Measurements from ENCODE around the gene AGXT2.

DNA sequence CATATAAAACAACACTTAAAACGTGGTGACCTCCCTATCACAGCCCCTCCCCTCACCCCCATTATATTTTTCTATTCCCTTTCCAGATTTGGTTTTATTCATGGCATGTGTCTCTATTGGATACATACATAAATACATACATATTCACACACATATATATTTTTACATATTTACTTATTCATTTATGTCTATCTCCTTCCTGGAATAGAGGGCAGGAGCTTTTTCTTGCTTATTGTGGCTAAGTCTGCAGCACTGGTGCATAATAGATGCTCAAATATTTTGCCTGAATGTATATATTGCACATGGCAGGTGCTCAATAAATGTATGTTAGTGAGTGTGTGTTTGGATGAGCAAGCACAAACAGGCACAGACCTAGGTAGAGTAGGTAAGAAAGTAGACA, 2.5 kb downstream of the AGXT2 start:
- TF ChIP-seq, protein P1, sequence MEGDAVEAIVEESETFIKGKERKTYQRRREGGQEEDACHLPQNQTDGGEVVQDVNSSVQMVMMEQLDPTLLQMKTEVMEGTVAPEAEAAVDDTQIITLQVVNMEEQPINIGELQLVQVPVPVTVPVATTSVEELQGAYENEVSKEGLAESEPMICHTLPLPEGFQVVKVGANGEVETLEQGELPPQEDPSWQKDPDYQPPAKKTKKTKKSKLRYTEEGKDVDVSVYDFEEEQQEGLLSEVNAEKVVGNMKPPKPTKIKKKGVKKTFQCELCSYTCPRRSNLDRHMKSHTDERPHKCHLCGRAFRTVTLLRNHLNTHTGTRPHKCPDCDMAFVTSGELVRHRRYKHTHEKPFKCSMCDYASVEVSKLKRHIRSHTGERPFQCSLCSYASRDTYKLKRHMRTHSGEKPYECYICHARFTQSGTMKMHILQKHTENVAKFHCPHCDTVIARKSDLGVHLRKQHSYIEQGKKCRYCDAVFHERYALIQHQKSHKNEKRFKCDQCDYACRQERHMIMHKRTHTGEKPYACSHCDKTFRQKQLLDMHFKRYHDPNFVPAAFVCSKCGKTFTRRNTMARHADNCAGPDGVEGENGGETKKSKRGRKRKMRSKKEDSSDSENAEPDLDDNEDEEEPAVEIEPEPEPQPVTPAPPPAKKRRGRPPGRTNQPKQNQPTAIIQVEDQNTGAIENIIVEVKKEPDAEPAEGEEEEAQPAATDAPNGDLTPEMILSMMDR (IDR thresholded peaks at IDR 0.05): no peak
- no peak for TF ChIP-seq POLR2AphosphoS5 (IDR thresholded peaks at IDR 0.05)

All from stomach (tissue), 4 donors.